Measurements from ENCODE around the gene ATRN. TPM values are rescaled to one million over a fixed set of nuclear protein-coding genes. Genes with fewer than 3 reads are reported as not detected.

The ATRN gene
- total and polyA plus RNA-seq, 2 experiments from 2014 or later, result 14.7 to 71.1 TPM

GRCh38 chr20:3434232-3434631 is 36.6 kb upstream of the ATRN start:
- TF ChIP-seq, protein P1, sequence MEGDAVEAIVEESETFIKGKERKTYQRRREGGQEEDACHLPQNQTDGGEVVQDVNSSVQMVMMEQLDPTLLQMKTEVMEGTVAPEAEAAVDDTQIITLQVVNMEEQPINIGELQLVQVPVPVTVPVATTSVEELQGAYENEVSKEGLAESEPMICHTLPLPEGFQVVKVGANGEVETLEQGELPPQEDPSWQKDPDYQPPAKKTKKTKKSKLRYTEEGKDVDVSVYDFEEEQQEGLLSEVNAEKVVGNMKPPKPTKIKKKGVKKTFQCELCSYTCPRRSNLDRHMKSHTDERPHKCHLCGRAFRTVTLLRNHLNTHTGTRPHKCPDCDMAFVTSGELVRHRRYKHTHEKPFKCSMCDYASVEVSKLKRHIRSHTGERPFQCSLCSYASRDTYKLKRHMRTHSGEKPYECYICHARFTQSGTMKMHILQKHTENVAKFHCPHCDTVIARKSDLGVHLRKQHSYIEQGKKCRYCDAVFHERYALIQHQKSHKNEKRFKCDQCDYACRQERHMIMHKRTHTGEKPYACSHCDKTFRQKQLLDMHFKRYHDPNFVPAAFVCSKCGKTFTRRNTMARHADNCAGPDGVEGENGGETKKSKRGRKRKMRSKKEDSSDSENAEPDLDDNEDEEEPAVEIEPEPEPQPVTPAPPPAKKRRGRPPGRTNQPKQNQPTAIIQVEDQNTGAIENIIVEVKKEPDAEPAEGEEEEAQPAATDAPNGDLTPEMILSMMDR (IDR thresholded peaks at IDR 0.05; ENCODE audit: poor library complexity), result no peak
- TF ChIP-seq EZH2 (IDR thresholded peaks at IDR 0.05; ENCODE audit: borderline replicate concordance) (no peak), EZH2phosphoT487 (IDR thresholded peaks at IDR 0.05; ENCODE audit: low read depth, severe bottlenecking, unreplicated experiment) (no peak)
- DNase-seq (ENCODE audit: low spot score), result no peak
- Histone ChIP-seq H3K9me2 (replicated peaks; ENCODE audit: insufficient read depth) (no peaks in the 10 kb centered on the region), H4K20me1 (ENCODE audit: insufficient read depth, poor library complexity, severe bottlenecking) (no peaks in the 10 kb centered on the region), H3K79me2 (no peaks in the 10 kb centered on the region), H3K4me1 (ENCODE audit: insufficient read depth) (no peaks in the 10 kb centered on the region), H3K9me3 (ENCODE audit: low read depth) (no peaks in the 10 kb centered on the region), H3K4me2 (no peak overlapping the region), H3K4me3 (no peak overlapping the region), H3K27me3 (no peaks in the 10 kb centered on the region), H3K27ac (no peak overlapping the region), H2AFZ (no peak overlapping the region), H3K36me3 (replicated peaks; ENCODE audit: insufficient read depth, low read depth) (no peaks in the 10 kb centered on the region)
- 94% methylated on average over 6 of the region's 6 CpGs for WGBS (ENCODE audit: low lambda C conversion rate, missing lambda C conversion rate)

GRCh38 chr20:3436864-3437574 is 33.8 kb upstream of the ATRN start:
- Histone ChIP-seq H4K20me1 (ENCODE audit: insufficient read depth, poor library complexity, severe bottlenecking) (no peaks in the 10 kb centered on the region), H3K27me3 (no peaks in the 10 kb centered on the region), H3K9me2 (replicated peaks; ENCODE audit: insufficient read depth) (no peaks in the 10 kb centered on the region), H3K9me3 (ENCODE audit: low read depth) (no peaks in the 10 kb centered on the region), H3K4me1 (ENCODE audit: insufficient read depth) (no peaks in the 10 kb centered on the region), H3K4me3 (no peak overlapping the region), H3K36me3 (replicated peaks; ENCODE audit: insufficient read depth, low read depth) (no peaks in the 10 kb centered on the region), H3K27ac (no peak overlapping the region), H2AFZ (no peak overlapping the region), H3K79me2 (no peaks in the 10 kb centered on the region), H3K4me2 (no peak overlapping the region)
- peak; percentile 24 for DNase-seq (ENCODE audit: low spot score)
- whole genome bisulfite sequencing (ENCODE audit: low lambda C conversion rate, missing lambda C conversion rate), result 91% methylated on average over 2 of the region's 2 CpGs
- no peak for TF ChIP-seq EZH2 (IDR thresholded peaks at IDR 0.05; ENCODE audit: borderline replicate concordance)

GRCh38 chr20:3446779-3447178 is 24.0 kb upstream of the ATRN start:
- Histone ChIP-seq H3K4me3 (no peak overlapping the region), H3K27ac (no peak overlapping the region), H3K79me2 (no peaks in the 10 kb centered on the region), H3K27me3 (peaks cover 4% of the 10 kb centered on the region), H3K9me2 (replicated peaks; ENCODE audit: insufficient read depth) (no peaks in the 10 kb centered on the region), H3K36me3 (replicated peaks; ENCODE audit: insufficient read depth, low read depth) (no peaks in the 10 kb centered on the region), H3K4me1 (ENCODE audit: insufficient read depth) (no peaks in the 10 kb centered on the region), H3K4me2 (no peak overlapping the region), H2AFZ (no peak overlapping the region), H3K9me3 (ENCODE audit: low read depth) (no peaks in the 10 kb centered on the region), H4K20me1 (ENCODE audit: insufficient read depth, poor library complexity, severe bottlenecking) (no peaks in the 10 kb centered on the region)
- WGBS (ENCODE audit: low lambda C conversion rate, missing lambda C conversion rate), result 85% methylated on average over 8 of the region's 8 CpGs
- DNase-seq (ENCODE audit: low spot score), result no peak
- TF ChIP-seq, protein P1 (IDR thresholded peaks at IDR 0.05; ENCODE audit: poor library complexity), result no peak
- TF ChIP-seq EZH2 (IDR thresholded peaks at IDR 0.05; ENCODE audit: borderline replicate concordance) (no peak), EZH2phosphoT487 (IDR thresholded peaks at IDR 0.05; ENCODE audit: low read depth, severe bottlenecking, unreplicated experiment) (no peak)

- no peak overlapping the region for H3K4me3 ChIP-seq
- DNase-seq (ENCODE audit: low spot score), result no peak
Observed at GRCh38 chr20:3447321-3447720, 23.5 kb upstream of the ATRN start.

More at GRCh38 chr20:3447321-3447720, 23.5 kb upstream of the ATRN start:
- Histone ChIP-seq H3K4me2 (no peak overlapping the region), H3K36me3 (replicated peaks; ENCODE audit: insufficient read depth, low read depth) (no peaks in the 10 kb centered on the region), H2AFZ (no peak overlapping the region), H3K9me3 (ENCODE audit: low read depth) (no peaks in the 10 kb centered on the region), H3K79me2 (no peaks in the 10 kb centered on the region), H3K9me2 (replicated peaks; ENCODE audit: insufficient read depth) (no peaks in the 10 kb centered on the region), H3K4me1 (ENCODE audit: insufficient read depth) (no peaks in the 10 kb centered on the region), H4K20me1 (ENCODE audit: insufficient read depth, poor library complexity, severe bottlenecking) (no peaks in the 10 kb centered on the region), H3K27ac (no peak overlapping the region), H3K27me3 (peaks cover 4% of the 10 kb centered on the region)
- 96% methylated on average over 2 of the region's 2 CpGs for WGBS (ENCODE audit: low lambda C conversion rate, missing lambda C conversion rate)
- TF ChIP-seq, protein P1 (IDR thresholded peaks at IDR 0.05; ENCODE audit: poor library complexity), result no peak
- TF ChIP-seq EZH2 (IDR thresholded peaks at IDR 0.05; ENCODE audit: borderline replicate concordance), result no peak
- TF ChIP-seq EZH2phosphoT487 (IDR thresholded peaks at IDR 0.05; ENCODE audit: low read depth, severe bottlenecking, unreplicated experiment), result no peak

All from hepatocyte (in vitro differentiated cells).